ENCODE results near the gene LILRA6. TPM values are rescaled to one million over a fixed set of nuclear protein-coding genes. Genes with fewer than 3 reads are reported as not detected.
"Not testable (repeated sequence)": the region's sequence is repeated elsewhere in the genome, so short reads cannot be mapped to it uniquely, and the experiment has no call there.

LILRA6 gene
- total RNA-seq, 1 donor from 2014 or later = not detected

- H3K4me3 ChIP-seq (ENCODE audit: low read depth, low read length) = peak overlapping the region; percentile 79
- TF ChIP-seq CTCF (conservative IDR thresholded peaks at IDR 0.05; ENCODE audit: low read depth, low read length) = no peak
- DNase-seq (ENCODE audit: low read depth) = no peak
These were observed 40.6 kb downstream of the LILRA6 start for GRCh38 chr19:54201980-54202379.

- TF ChIP-seq CTCF (conservative IDR thresholded peaks at IDR 0.05; ENCODE audit: low read depth, low read length) = no peak
- H3K4me3 ChIP-seq (ENCODE audit: low read depth, low read length) = peak overlapping the region; percentile 79
- DNase-seq (ENCODE audit: low read depth) = no peak
These were observed 41.4 kb downstream of the LILRA6 start for GRCh38 chr19:54201172-54201701.

GRCh38 chr19:54199401-54199800 lies 43.2 kb downstream of the LILRA6 start:
- no peak for TF ChIP-seq CTCF (conservative IDR thresholded peaks at IDR 0.05; ENCODE audit: low read depth, low read length)
- H3K4me3 ChIP-seq (ENCODE audit: low read depth, low read length) = no peak overlapping the region
- DNase-seq (ENCODE audit: low read depth) = no peak

- no peak for DNase-seq (ENCODE audit: low read depth)
- TF ChIP-seq CTCF (conservative IDR thresholded peaks at IDR 0.05; ENCODE audit: low read depth, low read length) = no peak
- no peak overlapping the region for H3K4me3 ChIP-seq (ENCODE audit: low read depth, low read length)
These were observed 45.5 kb downstream of the LILRA6 start for GRCh38 chr19:54197121-54197520.

- no peak for TF ChIP-seq CTCF (conservative IDR thresholded peaks at IDR 0.05; ENCODE audit: low read depth, low read length)
- DNase-seq (ENCODE audit: low read depth) = no peak
- no peak overlapping the region for H3K4me3 ChIP-seq (ENCODE audit: low read depth, low read length)
These were observed 46.1 kb downstream of the LILRA6 start for GRCh38 chr19:54196536-54196935.

GRCh38 chr19:54194463-54194862 lies 48.1 kb downstream of the LILRA6 start:
- not testable (repeated sequence) for DNase-seq (ENCODE audit: low read depth); H3K4me3 ChIP-seq (ENCODE audit: low read depth, low read length)

GRCh38 chr19:54193011-54193410 lies 49.6 kb downstream of the LILRA6 start:
- H3K4me3 ChIP-seq (ENCODE audit: low read depth, low read length) = no peak overlapping the region
- DNase-seq (ENCODE audit: low read depth) = no peak
- TF ChIP-seq CTCF (conservative IDR thresholded peaks at IDR 0.05; ENCODE audit: low read depth, low read length) = no peak

Data from epithelial cell of proximal tubule (primary cell).